MV-4-11 (cell line): Measurements from ENCODE around the gene HIVEP1.

Experiments used
- DNase-seq: peaks from one replicate; lab custom pipeline; 2025; lab: John Stamatoyannopoulos, UW

Gene HIVEP1

DNA sequence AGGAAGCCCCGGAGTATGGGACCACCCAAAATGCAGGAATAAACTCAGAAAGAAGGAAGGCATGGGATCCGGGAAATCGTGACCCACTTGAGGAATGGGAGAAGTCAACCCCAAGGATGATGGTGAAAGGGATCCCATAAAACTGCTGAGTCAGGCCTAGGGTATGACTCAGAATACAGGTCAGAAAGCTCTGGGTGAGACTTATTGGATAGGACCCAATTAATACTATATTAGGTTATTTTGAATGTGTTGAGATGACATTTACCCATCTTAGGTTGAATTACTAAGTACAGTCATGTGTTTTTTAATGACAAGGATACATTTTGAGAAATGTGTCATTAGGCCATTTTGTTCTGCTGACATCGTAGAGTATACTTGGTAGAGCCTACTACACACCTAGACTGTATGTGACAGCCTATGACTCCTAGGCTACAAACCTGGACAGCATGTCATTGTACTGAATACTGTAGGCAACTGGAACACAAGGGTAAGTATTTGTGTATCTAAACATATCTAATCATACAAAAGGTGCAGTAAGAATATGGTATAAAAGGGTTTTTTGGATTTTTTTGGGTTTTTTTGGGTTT lies 17.1 kb upstream of the HIVEP1 start:
- DNase-seq: no peak

GRCh38 chr6:11996751-11997150 lies 15.4 kb upstream of the HIVEP1 start:
- no peak for DNase-seq

DNA sequence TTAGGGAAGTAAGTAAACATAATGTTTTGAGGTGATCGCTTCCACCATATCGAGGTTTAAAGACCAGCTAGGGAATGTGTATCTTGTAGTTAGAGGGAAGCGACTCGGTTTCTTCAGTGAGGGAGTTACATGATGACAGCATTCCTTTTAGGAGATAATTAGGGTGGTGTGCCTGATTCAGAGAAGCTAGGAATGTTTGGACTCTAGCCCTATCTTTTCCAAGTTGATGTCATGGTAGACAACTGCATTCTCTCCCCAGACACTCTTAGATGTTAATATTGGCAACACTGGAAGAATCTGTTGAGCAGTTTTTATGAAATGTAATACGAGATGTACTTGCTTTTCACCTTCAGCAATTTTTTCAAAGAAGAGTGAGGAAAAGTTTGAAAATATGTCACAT lies 12.9 kb upstream of the HIVEP1 start:
- DNase-seq: no peak

DNA sequence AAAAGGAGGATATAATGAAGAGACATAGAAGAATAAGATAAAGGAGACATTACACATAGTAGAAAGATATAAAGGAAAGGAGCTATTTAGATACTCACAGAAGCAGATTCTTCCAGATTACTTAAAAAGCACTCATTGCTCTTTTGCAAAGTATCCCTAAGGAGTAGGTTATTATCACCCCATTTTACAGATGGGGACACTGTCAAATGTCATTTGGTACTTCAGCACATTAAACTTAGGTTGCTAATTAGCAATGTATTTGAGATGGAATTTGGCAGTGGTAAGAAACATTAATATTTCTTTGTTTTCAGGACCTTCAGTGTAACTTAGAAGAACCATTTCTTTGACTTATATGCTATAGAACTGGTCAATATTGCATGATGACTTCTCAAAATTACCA lies 11.9 kb upstream of the HIVEP1 start:
- no peak for DNase-seq

GRCh38 chr6:12001004-12001705 lies 11.0 kb upstream of the HIVEP1 start:
- DNase-seq: no peak

DNA sequence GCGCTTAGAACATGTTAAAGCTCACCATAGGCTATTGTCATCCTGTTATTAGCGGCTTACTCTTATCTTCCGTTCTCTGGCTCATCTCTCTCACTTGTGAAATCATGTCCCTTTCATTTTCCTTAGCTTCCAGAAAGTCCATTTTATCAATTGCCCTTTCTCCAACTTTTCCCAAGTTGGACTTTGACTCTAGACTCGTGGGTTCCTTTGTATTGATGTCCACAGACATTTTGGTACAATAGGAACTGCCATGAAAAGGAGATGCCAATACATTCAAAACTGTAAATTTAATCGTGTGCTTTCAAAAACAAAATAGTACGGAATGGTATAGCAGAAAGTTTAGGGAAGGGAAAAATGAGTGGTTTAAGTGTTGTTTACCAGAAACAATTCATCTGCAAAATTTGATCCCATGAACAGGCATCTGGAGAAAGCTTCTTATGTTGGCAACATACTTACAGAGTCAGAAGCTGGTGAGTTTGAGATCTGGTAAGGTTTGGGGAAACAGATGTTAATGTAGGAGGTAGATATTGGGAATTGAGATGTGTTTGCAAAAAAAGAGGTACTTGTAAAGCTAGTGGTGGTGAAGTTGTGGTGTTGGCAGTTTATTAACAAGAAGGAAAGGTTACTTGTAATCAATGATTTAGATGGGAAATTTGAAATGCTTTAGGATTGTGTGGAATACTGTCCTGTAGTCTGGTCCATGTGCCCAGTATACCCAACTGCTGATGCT lies 10.2 kb upstream of the HIVEP1 start:
- no peak for DNase-seq

GRCh38 chr6:12007473-12007872 lies 4.6 kb upstream of the HIVEP1 start:
- no peak for DNase-seq

- DNase-seq: no peak
Observed at GRCh38 chr6:12007887-12008286, 4.2 kb upstream of the HIVEP1 start.

DNA sequence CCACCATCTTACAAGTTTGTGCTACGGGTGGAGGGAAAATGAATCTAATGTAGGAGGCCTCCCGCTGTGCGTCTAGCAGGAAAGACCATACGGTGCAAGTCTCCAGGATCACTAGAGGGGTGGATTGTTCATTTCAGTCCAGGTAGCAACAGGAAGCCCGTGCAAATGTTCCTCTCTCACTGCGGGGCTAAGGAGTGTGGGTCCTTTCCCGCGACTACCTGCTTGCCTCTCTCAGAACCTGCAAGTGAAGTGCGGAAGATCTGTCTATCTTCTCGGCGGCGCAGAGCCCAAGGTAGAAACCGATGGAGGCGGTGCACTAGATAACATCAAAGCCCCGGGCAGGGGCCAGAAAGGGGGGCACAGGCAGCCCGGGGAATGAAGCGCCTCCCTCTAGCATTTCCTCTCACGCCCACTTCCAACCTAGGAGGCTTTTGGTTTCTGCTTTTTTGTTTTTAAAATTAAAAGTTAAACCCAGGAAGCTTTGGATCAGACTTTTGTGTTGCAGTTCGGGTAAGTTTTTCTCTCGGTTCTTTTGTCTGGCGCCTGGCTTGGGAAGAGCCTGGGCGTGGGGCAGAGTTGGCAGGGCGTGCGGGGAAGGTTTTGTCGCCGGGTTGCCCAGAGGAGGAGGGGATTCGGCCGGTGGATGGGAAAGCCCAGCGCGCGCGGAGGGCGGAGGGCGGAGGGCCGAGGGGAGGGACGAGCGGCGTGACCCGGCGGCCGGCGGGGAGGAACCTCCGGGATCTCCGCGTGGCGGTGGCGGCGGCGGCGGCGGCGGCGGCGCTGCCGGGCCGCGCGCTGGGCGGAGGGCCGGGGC lies 3.5 kb upstream of the HIVEP1 start:
- peak; percentile 42 for DNase-seq

- DNase-seq: no peak
Observed at GRCh38 chr6:12009180-12009685, 2.9 kb upstream of the HIVEP1 start.

GRCh38 chr6:12009876-12010634 lies 2.1 kb upstream of the HIVEP1 start:
- no peak for DNase-seq

DNA sequence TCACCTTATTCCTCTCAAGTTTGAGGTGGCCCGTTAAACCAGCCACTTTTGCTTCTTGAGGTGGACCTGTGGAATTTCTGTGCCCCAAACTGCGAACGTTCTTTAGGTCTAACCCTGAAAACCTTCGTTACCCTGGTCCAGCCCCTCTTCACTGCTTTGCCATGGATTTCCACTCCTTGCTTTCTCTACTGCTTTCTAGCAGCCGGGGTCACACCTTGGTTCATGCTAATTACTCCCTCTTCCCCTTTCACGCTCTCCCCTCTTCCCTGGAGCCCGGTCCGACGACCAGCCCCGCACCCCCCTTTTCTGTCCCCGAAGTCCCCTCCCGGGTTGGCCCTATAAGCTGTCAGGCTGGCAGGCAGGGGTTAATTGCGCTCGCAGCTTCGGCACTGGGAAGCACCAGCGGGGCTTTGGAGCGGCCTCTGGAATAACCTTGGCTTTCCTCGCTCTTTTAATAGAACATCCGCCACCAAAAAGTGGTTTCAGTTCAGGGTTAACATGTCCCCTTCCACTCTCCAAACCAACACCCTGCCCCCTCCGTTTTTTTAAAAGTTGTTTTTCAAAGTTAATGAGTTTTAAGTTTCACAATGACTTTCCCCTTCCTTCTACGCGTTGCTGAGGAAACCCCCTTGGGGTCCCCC lies 1.4 kb upstream of the HIVEP1 start:
- DNase-seq: peak; percentile 96

GRCh38 chr6:12011276-12012037 lies 655 bp upstream of the HIVEP1 start:
- peak; percentile 96 for DNase-seq

- DNase-seq: peak; percentile 25
Observed at GRCh38 chr6:12012558-12013306, 620 bp downstream of the HIVEP1 start.

DNA sequence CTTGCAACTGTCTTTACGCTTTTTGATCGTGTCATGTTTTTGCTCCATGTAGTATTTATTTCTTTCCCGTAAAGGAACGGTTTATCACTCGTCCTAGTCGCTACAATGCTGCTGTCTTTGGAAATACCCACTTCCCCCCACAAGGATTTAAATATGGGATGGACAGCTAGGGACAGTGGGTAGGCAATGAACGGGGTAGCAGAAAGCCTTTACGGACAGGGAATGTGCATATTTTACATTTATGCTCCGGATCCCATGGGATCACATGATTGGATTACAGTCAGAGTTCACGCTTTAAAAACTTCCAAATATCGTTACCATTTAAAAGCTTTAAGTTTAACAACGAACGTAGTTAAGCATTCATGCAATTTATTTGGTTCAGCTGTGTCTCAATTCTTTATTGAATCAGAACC lies 1.2 kb downstream of the HIVEP1 start:
- DNase-seq: no peak

GRCh38 chr6:12014027-12014872 lies 2.1 kb downstream of the HIVEP1 start:
- DNase-seq: no peak

DNA sequence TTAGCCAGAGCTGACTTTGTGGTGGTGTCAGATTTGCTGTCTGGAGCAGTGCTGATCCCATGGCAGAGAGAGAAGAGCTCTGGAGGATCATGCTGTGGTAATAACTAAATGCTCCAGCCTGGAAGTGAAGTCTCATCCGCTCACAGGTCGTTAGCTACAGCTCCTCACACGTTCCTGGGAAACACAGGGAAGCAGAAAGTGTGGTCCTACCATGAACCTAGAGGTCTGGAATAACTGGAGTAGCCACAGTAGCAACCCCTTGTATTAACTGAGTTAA lies 2.7 kb downstream of the HIVEP1 start:
- DNase-seq: no peak

DNA sequence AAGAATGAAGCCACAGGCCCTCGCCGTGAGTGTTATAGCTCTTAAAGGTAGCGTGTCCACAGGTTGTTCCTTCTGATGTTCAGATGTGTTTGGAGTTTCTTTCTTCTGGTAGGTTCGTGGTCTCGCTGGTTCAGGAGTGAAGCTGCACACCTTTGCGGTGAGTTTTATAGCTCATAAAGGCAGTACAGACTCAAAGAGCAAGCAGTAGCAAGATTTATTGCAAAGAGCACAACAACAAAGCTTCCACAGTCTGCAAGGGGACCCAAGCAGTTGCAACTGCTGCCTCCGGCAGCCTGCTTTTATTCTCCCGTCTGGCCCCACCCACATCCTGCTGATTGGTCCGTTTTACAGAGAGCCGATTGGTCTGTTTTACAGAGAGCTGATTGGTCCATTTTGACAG lies 5.2 kb downstream of the HIVEP1 start:
- DNase-seq: no peak

DNA sequence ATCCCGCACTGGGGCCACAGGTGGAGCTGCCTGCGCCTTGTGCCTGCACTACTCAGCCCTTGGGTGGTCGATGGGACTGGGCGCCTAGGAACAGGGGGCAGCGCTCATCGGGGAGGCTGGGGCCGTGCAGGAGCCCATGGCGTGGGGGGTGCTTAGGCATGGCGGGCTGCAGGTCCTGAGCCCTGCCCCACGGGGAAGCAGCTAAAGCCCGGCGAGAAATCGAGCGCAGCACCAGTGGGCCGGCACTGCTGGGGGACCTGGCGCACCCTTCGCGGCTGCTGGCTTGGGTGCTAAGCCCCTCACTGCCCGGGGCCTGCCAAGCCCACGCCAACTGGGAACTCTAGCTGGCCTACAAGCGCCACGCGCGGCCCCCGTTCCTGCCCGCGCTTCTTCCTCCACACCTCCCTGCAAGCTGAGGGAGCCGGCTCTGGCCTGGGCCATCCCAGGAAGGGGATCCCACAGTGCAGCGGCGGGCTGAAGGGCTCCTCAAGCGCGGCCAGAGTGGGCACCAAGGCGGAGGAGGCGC lies 5.8 kb downstream of the HIVEP1 start:
- no peak for DNase-seq
